Rectal smooth muscle tissue (tissue), 1 donor: ENCODE results near the gene DUS1L.

Source experiments
- H3K27ac ChIP-seq: one replicate; pipeline ENCODE4 v1.7.0; 2013; ENCODE audit warnings: low read depth, low read length, inconsistent platforms
- H3K27me3 ChIP-seq: one replicate; pipeline ENCODE4 v1.7.0; 2013; ENCODE audit warnings: low read length; ENCODE audit not compliant: control insufficient read depth, insufficient read depth
- H3K36me3 ChIP-seq: one replicate; pipeline ENCODE4 v1.7.0; 2013; ENCODE audit warnings: low read length; ENCODE audit not compliant: control insufficient read depth, insufficient read depth
- H3K4me1 ChIP-seq: one replicate; pipeline ENCODE4 v1.7.0; 2013; ENCODE audit warnings: low read length; ENCODE audit not compliant: control insufficient read depth, insufficient read depth
- H3K4me3 ChIP-seq: one replicate; pipeline ENCODE4 v1.7.0; 2013; ENCODE audit warnings: low read length
- H3K9ac ChIP-seq: one replicate; pipeline ENCODE4 v1.7.0; 2013; ENCODE audit warnings: low read length

DUS1L gene

GRCh38 chr17:82015311-82015971, 50.2 kb downstream of the DUS1L start:
- Histone ChIP-seq H3K36me3 (no peaks in the 10 kb centered on the region), H3K4me1 (peaks cover 6% of the 10 kb centered on the region), H3K27ac (no peak overlapping the region), H3K9ac (no peak overlapping the region), H3K4me3 (no peak overlapping the region), H3K27me3 (no peaks in the 10 kb centered on the region)

GRCh38 chr17:82014971-82015310, 50.7 kb downstream of the DUS1L start:
- Histone ChIP-seq H3K27me3 (no peaks in the 10 kb centered on the region), H3K9ac (no peak overlapping the region), H3K4me3 (no peak overlapping the region), H3K4me1 (peaks cover 6% of the 10 kb centered on the region), H3K36me3 (no peaks in the 10 kb centered on the region), H3K27ac (no peak overlapping the region)

GRCh38 chr17:82014432-82014831, 51.2 kb downstream of the DUS1L start:
- H3K27ac ChIP-seq: no peak overlapping the region
- H3K4me3 ChIP-seq: no peak overlapping the region
- peaks cover 6% of the 10 kb centered on the region for H3K4me1 ChIP-seq
- H3K36me3 ChIP-seq: no peaks in the 10 kb centered on the region
- no peak overlapping the region for H3K9ac ChIP-seq
- no peaks in the 10 kb centered on the region for H3K27me3 ChIP-seq

- Histone ChIP-seq H3K27ac (peak overlapping the region; percentile 72), H3K4me1 (peaks cover 6% of the 10 kb centered on the region), H3K4me3 (no peak overlapping the region), H3K9ac (no peak overlapping the region), H3K27me3 (no peaks in the 10 kb centered on the region), H3K36me3 (no peaks in the 10 kb centered on the region)
Observed at GRCh38 chr17:82013772-82014321, 51.8 kb downstream of the DUS1L start.

- H3K9ac ChIP-seq: no peak overlapping the region
- peak overlapping the region; percentile 72 for H3K27ac ChIP-seq
- H3K4me1 ChIP-seq: peaks cover 6% of the 10 kb centered on the region
- H3K36me3 ChIP-seq: no peaks in the 10 kb centered on the region
- no peaks in the 10 kb centered on the region for H3K27me3 ChIP-seq
- no peak overlapping the region for H3K4me3 ChIP-seq
Observed at GRCh38 chr17:82013341-82013740, 52.3 kb downstream of the DUS1L start.

GRCh38 chr17:82012640-82013295, 52.8 kb downstream of the DUS1L start:
- Histone ChIP-seq H3K36me3 (no peaks in the 10 kb centered on the region), H3K9ac (no peak overlapping the region), H3K27me3 (no peaks in the 10 kb centered on the region), H3K4me1 (peaks cover 6% of the 10 kb centered on the region), H3K27ac (peak overlapping the region; percentile 72), H3K4me3 (no peak overlapping the region)

- Histone ChIP-seq H3K36me3 (no peaks in the 10 kb centered on the region), H3K27ac (peak overlapping the region; percentile 72), H3K4me3 (no peak overlapping the region), H3K4me1 (peaks cover 6% of the 10 kb centered on the region), H3K27me3 (no peaks in the 10 kb centered on the region), H3K9ac (no peak overlapping the region)
Observed at GRCh38 chr17:82012261-82012639, 53.4 kb downstream of the DUS1L start.

- Histone ChIP-seq H3K27ac (no peak overlapping the region), H3K4me3 (no peak overlapping the region), H3K36me3 (no peaks in the 10 kb centered on the region), H3K27me3 (no peaks in the 10 kb centered on the region), H3K9ac (no peak overlapping the region), H3K4me1 (peaks cover 7% of the 10 kb centered on the region)
Observed at GRCh38 chr17:82011617-82012187, 53.9 kb downstream of the DUS1L start.

GRCh38 chr17:82010575-82011525, 54.8 kb downstream of the DUS1L start:
- H3K36me3 ChIP-seq: no peaks in the 10 kb centered on the region
- H3K27me3 ChIP-seq: no peaks in the 10 kb centered on the region

GRCh38 chr17:82009413-82009812, 56.2 kb downstream of the DUS1L start:
- Histone ChIP-seq H3K4me1 (peaks cover 13% of the 10 kb centered on the region), H3K27me3 (no peaks in the 10 kb centered on the region), H3K9ac (no peak overlapping the region), H3K4me3 (no peak overlapping the region), H3K27ac (no peak overlapping the region), H3K36me3 (no peaks in the 10 kb centered on the region)

More at GRCh38 chr17:82010575-82011525, 54.8 kb downstream of the DUS1L start:
- Histone ChIP-seq H3K27ac (no peak overlapping the region), H3K9ac (no peak overlapping the region), H3K4me1 (peaks cover 13% of the 10 kb centered on the region), H3K4me3 (no peak overlapping the region)

- Histone ChIP-seq H3K4me1 (peaks cover 17% of the 10 kb centered on the region), H3K36me3 (no peaks in the 10 kb centered on the region), H3K27me3 (no peaks in the 10 kb centered on the region), H3K9ac (no peak overlapping the region), H3K27ac (no peak overlapping the region), H3K4me3 (no peak overlapping the region)
Observed at GRCh38 chr17:82008941-82009405, 56.6 kb downstream of the DUS1L start.
